ENCODE results near the gene MRGPRX2.

Gene MRGPRX2

DNA sequence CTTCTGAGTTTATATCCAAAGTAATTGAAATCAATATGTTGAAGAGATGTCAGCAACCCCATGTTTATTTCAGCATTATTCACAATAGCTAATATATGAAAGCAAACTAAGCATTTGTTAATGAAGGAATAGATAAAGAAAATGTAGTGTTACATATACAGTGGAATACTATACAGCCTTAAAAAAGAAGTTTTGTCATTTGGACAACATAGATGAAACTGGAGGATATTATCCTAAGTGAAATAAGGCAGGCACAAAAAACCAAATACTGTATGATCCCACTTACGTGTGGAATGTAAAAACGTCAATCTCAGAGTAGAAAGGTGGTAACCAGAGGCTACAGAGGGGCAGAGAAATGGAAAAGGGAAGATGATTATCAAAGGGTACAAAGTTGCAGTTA is 10.2 kb downstream of the MRGPRX2 start:
- Histone ChIP-seq H3K27me3 (ENCODE audit: control insufficient read depth in 1 of 2, insufficient read depth in 2 of 2, low read length in 2 of 2) (no peaks in the 10 kb centered on the region), H3K4me3 (ENCODE audit: low read depth in 1 of 2, low read length in 2 of 2) (no peak overlapping the region), H3K9me3 (ENCODE audit: control insufficient read depth in 1 of 2, low read length in 2 of 2) (no peaks in the 10 kb centered on the region), H3K36me3 (ENCODE audit: control insufficient read depth in 1 of 2, insufficient read depth in 2 of 2, low read length in 2 of 2) (no peaks in the 10 kb centered on the region), H3K4me1 (ENCODE audit: control insufficient read depth in 1 of 2, insufficient read depth in 2 of 2, low read length in 2 of 2) (no peaks in the 10 kb centered on the region), H3K27ac (ENCODE audit: low read depth, low read length) (no peak overlapping the region), H3K9ac (ENCODE audit: low read depth in 1 of 2, low read length in 2 of 2) (no peak overlapping the region)

DNA sequence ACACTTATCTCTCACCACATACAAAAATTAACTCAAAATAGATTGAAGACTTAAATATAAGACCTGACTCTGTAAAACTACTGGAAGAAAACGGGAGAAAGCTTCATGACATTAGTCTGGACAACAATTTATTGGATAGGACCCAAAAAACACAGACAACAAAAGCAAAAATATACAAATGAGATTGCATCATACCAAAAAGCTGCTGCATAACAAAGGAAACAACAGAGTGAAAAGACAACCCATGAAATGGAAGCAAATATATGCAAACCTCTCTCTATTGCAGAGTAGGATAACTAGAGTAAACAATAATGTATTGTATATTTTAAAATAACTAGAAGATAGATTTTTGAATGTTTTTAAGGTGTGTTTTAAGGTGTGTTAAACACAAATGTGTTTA is 11.2 kb downstream of the MRGPRX2 start:
- Histone ChIP-seq H3K36me3 (ENCODE audit: control insufficient read depth in 1 of 2, insufficient read depth in 2 of 2, low read length in 2 of 2) (no peaks in the 10 kb centered on the region), H3K4me3 (ENCODE audit: low read depth in 1 of 2, low read length in 2 of 2) (no peak overlapping the region), H3K9me3 (ENCODE audit: control insufficient read depth in 1 of 2, low read length in 2 of 2) (no peaks in the 10 kb centered on the region), H3K4me1 (ENCODE audit: control insufficient read depth in 1 of 2, insufficient read depth in 2 of 2, low read length in 2 of 2) (no peaks in the 10 kb centered on the region), H3K27ac (ENCODE audit: low read depth, low read length) (no peak overlapping the region), H3K27me3 (ENCODE audit: control insufficient read depth in 1 of 2, insufficient read depth in 2 of 2, low read length in 2 of 2) (no peaks in the 10 kb centered on the region), H3K9ac (ENCODE audit: low read depth in 1 of 2, low read length in 2 of 2) (no peak overlapping the region)

DNA sequence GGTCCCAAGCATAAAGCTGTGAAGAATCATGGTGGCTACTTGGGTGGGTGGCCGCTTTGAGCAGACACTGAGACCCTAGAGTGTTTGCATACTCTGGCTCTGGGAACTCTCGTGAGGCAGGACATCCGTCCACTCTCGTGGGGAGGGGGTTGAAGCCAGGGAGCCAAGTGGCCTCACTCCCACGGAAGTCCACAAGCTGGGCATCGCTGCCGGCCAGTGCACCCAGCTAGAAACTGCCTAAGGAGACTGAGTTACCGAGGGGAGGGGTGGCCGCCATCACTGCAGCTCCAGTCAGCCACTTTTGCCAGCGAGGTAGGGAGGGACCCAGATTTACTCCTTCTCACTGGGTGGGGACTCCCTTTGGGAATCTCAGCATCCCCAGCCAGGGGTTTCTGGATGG is 20.5 kb downstream of the MRGPRX2 start:
- no peaks in the 10 kb centered on the region for H3K27me3 ChIP-seq (ENCODE audit: control insufficient read depth in 1 of 2, insufficient read depth in 2 of 2, low read length in 2 of 2)
- H3K9me3 ChIP-seq (ENCODE audit: control insufficient read depth in 1 of 2, low read length in 2 of 2), result peaks cover 0 to 12% of the 10 kb centered on the region in 2 donors
- no peak overlapping the region for H3K4me3 ChIP-seq (ENCODE audit: low read depth in 1 of 2, low read length in 2 of 2)
- H3K9ac ChIP-seq (ENCODE audit: low read depth in 1 of 2, low read length in 2 of 2), result no peak overlapping the region
- no peak overlapping the region for H3K27ac ChIP-seq (ENCODE audit: low read depth, low read length)
- no peaks in the 10 kb centered on the region for H3K36me3 ChIP-seq (ENCODE audit: control insufficient read depth in 1 of 2, insufficient read depth in 2 of 2, low read length in 2 of 2)
- no peaks in the 10 kb centered on the region for H3K4me1 ChIP-seq (ENCODE audit: control insufficient read depth in 1 of 2, insufficient read depth in 2 of 2, low read length in 2 of 2)

DNA sequence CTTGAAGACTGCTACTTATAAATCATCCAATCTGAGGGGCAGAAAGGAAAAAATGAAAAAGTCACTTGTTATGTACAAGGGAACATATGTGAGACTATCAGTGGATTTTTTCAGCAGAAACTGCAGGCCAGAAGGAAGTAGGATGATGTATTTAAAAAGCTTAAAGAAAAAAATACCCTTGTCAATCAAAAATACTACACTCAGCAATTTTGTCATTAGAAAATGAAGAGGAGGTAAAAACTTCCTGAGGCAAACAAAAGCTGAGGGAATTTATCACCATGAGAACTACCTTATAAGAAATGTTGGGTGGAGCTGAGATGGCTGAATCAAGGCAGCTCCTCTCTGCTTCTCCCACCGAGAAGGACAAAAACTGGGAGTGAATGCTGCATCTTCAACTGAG is 21.1 kb downstream of the MRGPRX2 start:
- Histone ChIP-seq H3K36me3 (ENCODE audit: control insufficient read depth in 1 of 2, insufficient read depth in 2 of 2, low read length in 2 of 2) (no peaks in the 10 kb centered on the region), H3K4me1 (ENCODE audit: control insufficient read depth in 1 of 2, insufficient read depth in 2 of 2, low read length in 2 of 2) (no peaks in the 10 kb centered on the region), H3K4me3 (ENCODE audit: low read depth in 1 of 2, low read length in 2 of 2) (no peak overlapping the region), H3K27ac (ENCODE audit: low read depth, low read length) (no peak overlapping the region), H3K27me3 (ENCODE audit: control insufficient read depth in 1 of 2, insufficient read depth in 2 of 2, low read length in 2 of 2) (no peaks in the 10 kb centered on the region), H3K9ac (ENCODE audit: low read depth in 1 of 2, low read length in 2 of 2) (no peak overlapping the region), H3K9me3 (ENCODE audit: control insufficient read depth in 1 of 2, low read length in 2 of 2) (peaks cover 0 to 12% of the 10 kb centered on the region in 2 donors)

DNA sequence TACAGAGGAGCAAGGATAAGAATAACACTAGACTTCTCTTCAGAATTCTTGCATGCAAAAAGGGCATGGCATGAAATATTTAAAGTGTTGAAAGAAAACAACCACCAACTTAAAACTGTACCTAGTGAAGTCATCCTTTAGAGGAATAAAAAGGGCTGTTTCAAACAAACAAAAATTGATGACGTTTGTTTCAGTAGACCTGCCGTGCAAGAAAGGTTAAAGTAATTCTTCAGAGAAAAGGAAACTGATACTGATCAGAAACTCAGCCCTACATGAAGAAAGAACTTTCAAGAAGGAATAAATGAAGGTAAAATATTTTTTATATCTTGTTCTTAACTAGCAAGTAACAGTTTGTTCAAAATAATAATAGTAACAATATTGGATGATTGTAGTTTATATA is 27.5 kb downstream of the MRGPRX2 start:
- no peak overlapping the region for H3K4me3 ChIP-seq (ENCODE audit: low read depth in 1 of 2, low read length in 2 of 2)
- no peaks in the 10 kb centered on the region for H3K9me3 ChIP-seq (ENCODE audit: control insufficient read depth in 1 of 2, low read length in 2 of 2)
- no peak overlapping the region for H3K9ac ChIP-seq (ENCODE audit: low read depth in 1 of 2, low read length in 2 of 2)
- H3K27ac ChIP-seq (ENCODE audit: low read depth, low read length), result no peak overlapping the region
- H3K36me3 ChIP-seq (ENCODE audit: control insufficient read depth in 1 of 2, insufficient read depth in 2 of 2, low read length in 2 of 2), result no peaks in the 10 kb centered on the region
- H3K27me3 ChIP-seq (ENCODE audit: control insufficient read depth in 1 of 2, insufficient read depth in 2 of 2, low read length in 2 of 2), result no peaks in the 10 kb centered on the region
- H3K4me1 ChIP-seq (ENCODE audit: control insufficient read depth in 1 of 2, insufficient read depth in 2 of 2, low read length in 2 of 2), result no peaks in the 10 kb centered on the region

DNA sequence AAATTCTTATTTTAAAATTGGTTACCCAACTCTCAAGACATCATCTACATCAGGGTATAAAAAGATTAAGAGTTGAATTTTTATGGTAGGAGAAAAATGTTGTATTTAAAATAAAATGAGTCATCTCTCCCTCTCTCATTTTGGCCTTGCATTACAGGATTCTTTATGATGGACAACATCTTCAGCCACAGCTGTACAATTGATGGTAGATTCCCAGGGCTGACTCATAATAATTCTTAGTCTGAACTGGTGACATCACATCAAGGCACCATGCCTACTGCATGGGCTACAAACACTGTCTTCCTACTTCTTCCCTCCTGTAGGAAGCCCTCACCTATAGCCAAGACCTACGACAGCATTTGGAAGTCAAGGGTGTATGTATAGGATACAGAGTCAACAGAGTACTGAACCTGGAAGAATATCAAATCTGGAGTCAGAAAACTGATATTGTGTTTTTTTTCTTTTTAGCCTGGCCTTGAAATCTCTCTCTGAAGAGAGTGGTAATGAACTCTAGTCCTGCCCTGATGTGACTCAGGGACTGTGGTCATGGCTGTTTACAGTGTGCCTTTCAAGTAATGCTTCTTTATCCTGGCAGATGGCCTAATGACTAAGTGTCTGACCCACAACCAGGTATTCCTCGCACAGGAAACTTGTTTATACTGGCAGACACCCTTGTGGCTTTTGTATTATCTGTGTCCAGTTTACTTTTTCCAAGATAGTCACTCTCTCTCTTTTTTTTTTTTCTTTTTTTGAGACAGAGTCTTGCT is 32.5 kb downstream of the MRGPRX2 start:
- Histone ChIP-seq H3K9ac (ENCODE audit: low read depth in 1 of 2, low read length in 2 of 2) (no peak overlapping the region), H3K4me1 (ENCODE audit: control insufficient read depth in 1 of 2, insufficient read depth in 2 of 2, low read length in 2 of 2) (no peaks in the 10 kb centered on the region), H3K9me3 (ENCODE audit: control insufficient read depth in 1 of 2, low read length in 2 of 2) (no peaks in the 10 kb centered on the region), H3K4me3 (ENCODE audit: low read depth in 1 of 2, low read length in 2 of 2) (no peak overlapping the region), H3K36me3 (ENCODE audit: control insufficient read depth in 1 of 2, insufficient read depth in 2 of 2, low read length in 2 of 2) (no peaks in the 10 kb centered on the region), H3K27ac (ENCODE audit: low read depth, low read length) (no peak overlapping the region), H3K27me3 (ENCODE audit: control insufficient read depth in 1 of 2, insufficient read depth in 2 of 2, low read length in 2 of 2) (peaks cover 0 to 3% of the 10 kb centered on the region in 2 donors)

DNA sequence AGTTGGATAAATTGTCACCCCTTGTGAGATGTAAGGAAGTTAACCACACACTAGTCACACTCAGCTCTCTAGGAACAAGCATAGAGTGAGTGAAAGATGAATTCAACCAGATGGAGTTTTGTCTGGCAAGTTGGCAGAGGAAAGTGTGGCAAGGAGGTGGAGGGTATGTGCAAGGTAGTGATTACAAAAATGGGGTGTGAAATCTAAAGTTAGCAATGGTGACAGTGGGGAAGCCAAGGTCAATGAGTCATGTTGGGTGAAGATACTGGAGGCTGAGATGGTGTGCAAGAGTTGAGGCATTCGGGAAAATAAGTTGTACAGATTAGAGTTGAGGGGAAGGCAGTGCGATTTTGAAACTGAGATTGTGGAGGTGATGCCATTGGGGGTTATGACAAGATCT is 33.7 kb downstream of the MRGPRX2 start:
- Histone ChIP-seq H3K4me3 (ENCODE audit: low read depth in 1 of 2, low read length in 2 of 2) (no peak overlapping the region), H3K4me1 (ENCODE audit: control insufficient read depth in 1 of 2, insufficient read depth in 2 of 2, low read length in 2 of 2) (no peaks in the 10 kb centered on the region), H3K27ac (ENCODE audit: low read depth, low read length) (no peak overlapping the region), H3K9ac (ENCODE audit: low read depth in 1 of 2, low read length in 2 of 2) (no peak overlapping the region), H3K9me3 (ENCODE audit: control insufficient read depth in 1 of 2, low read length in 2 of 2) (no peaks in the 10 kb centered on the region), H3K27me3 (ENCODE audit: control insufficient read depth in 1 of 2, insufficient read depth in 2 of 2, low read length in 2 of 2) (peaks cover 0 to 3% of the 10 kb centered on the region in 2 donors), H3K36me3 (ENCODE audit: control insufficient read depth in 1 of 2, insufficient read depth in 2 of 2, low read length in 2 of 2) (no peaks in the 10 kb centered on the region)

DNA sequence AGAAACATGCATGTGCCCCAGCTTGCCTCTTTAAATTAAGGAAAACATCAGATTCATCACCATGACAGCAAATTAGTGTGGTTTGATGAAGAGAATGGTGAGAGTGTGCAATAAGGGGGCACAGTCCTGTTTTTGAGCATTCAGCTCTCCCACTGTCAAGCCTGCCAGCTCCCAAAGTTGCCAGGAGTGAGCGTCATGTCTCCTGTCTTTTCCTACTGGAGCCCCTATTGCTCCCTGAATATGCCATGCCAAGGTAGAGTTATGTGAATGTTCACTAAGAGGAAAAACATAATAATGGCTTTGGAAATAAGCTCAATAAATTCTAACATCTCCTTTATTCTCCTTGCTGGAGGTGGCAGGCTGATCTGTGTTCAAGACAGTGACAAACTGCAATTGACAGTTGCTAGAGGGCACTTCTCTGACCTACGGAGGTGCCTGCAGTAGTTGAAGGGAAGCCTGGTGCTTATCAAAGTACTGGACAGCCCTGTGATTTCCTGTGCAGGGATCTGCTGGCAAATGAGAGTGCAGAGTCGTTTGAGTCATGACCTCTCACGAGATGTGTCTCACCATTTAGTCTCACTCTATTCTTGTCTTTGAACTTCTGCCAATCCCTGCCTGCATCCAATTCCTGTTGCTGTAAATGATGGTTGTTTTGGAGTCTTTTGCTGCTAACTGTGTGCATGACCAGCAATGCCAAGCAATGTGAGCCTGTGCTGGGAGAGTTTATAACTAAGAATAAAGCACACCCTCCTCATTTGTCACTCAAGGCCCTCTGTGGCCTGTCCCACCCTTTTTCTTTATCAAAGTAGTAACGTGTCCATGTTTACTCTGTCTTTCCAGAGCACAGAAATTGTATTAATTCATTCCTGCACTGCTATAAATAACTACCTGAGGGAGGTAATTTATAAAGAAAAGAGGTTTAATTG is 34.8 kb downstream of the MRGPRX2 start:
- Histone ChIP-seq H3K27ac (ENCODE audit: low read depth, low read length) (no peak overlapping the region), H3K9me3 (ENCODE audit: control insufficient read depth in 1 of 2, low read length in 2 of 2) (no peaks in the 10 kb centered on the region), H3K4me3 (ENCODE audit: low read depth in 1 of 2, low read length in 2 of 2) (no peak overlapping the region), H3K27me3 (ENCODE audit: control insufficient read depth in 1 of 2, insufficient read depth in 2 of 2, low read length in 2 of 2) (peaks cover 0 to 3% of the 10 kb centered on the region in 2 donors), H3K9ac (ENCODE audit: low read depth in 1 of 2, low read length in 2 of 2) (no peak overlapping the region), H3K36me3 (ENCODE audit: control insufficient read depth in 1 of 2, insufficient read depth in 2 of 2, low read length in 2 of 2) (no peaks in the 10 kb centered on the region), H3K4me1 (ENCODE audit: control insufficient read depth in 1 of 2, insufficient read depth in 2 of 2, low read length in 2 of 2) (no peaks in the 10 kb centered on the region)

DNA sequence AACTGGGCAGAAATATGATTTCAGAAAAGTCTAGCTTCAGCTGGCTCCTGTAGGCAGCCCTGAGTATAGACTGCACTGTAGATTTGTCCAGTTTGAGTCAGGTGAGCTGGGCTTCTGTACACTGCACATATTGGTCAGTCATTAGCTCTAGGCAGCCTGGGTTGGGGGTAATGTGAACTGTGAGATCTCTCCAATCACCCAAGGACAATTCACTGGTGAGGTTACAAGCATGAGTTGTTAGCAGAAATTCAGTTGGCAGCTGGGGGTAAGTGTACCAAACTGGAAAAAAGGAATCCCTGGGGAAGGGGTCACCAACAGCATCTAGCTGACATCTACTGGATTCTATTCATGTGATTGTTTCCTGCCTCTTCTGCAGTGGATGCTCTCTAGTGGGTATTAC is 39.7 kb downstream of the MRGPRX2 start:
- Histone ChIP-seq H3K27ac (ENCODE audit: low read depth, low read length) (no peak overlapping the region), H3K27me3 (ENCODE audit: control insufficient read depth in 1 of 2, insufficient read depth in 2 of 2, low read length in 2 of 2) (no peaks in the 10 kb centered on the region), H3K9ac (ENCODE audit: low read depth in 1 of 2, low read length in 2 of 2) (no peak overlapping the region), H3K36me3 (ENCODE audit: control insufficient read depth in 1 of 2, insufficient read depth in 2 of 2, low read length in 2 of 2) (no peaks in the 10 kb centered on the region), H3K4me3 (ENCODE audit: low read depth in 1 of 2, low read length in 2 of 2) (no peak overlapping the region), H3K9me3 (ENCODE audit: control insufficient read depth in 1 of 2, low read length in 2 of 2) (no peaks in the 10 kb centered on the region), H3K4me1 (ENCODE audit: control insufficient read depth in 1 of 2, insufficient read depth in 2 of 2, low read length in 2 of 2) (no peaks in the 10 kb centered on the region)

DNA sequence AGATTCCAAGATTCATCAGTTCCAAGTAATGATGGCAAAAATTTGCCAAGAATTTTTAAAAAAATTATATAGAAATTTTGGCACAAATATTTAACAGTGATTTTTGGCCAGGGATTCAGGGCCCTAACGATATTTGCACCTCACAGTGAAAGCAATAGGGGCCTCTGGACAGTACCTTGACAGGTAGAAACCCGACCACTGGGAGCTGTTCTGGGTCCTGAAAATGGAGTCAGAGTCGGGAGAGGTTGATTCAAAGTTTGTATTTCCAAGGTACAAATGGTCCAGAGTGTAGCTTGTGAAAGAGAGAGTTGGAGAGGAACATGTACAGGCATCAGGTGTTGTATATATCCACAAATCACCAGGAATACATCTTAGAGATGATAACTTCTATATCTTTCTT is 41.6 kb downstream of the MRGPRX2 start:
- Histone ChIP-seq H3K4me3 (ENCODE audit: low read depth in 1 of 2, low read length in 2 of 2) (no peak overlapping the region), H3K9me3 (ENCODE audit: control insufficient read depth in 1 of 2, low read length in 2 of 2) (no peaks in the 10 kb centered on the region), H3K36me3 (ENCODE audit: control insufficient read depth in 1 of 2, insufficient read depth in 2 of 2, low read length in 2 of 2) (no peaks in the 10 kb centered on the region), H3K4me1 (ENCODE audit: control insufficient read depth in 1 of 2, insufficient read depth in 2 of 2, low read length in 2 of 2) (no peaks in the 10 kb centered on the region), H3K27me3 (ENCODE audit: control insufficient read depth in 1 of 2, insufficient read depth in 2 of 2, low read length in 2 of 2) (no peaks in the 10 kb centered on the region), H3K27ac (ENCODE audit: low read depth, low read length) (no peak overlapping the region), H3K9ac (ENCODE audit: low read depth in 1 of 2, low read length in 2 of 2) (no peak overlapping the region)
